Stimulated activated CD4-positive, alpha-beta T cell treated with anti-CD3 and anti-CD28 coated beads, Interleukin-1b, Interleukin-23, amount 100 ng/mL, for 24 hours (primary cell): ENCODE data around the gene IMPG2.

ENCODE experiments used
- DNase-seq, 4 experiments: peaks; one replicate each; pipeline ENCODE4 v3.0.0-alpha.2; 2020; ENCODE audit warnings: low read depth in 4 of 4, low spot score in 1 of 4

The IMPG2 gene

DNA sequence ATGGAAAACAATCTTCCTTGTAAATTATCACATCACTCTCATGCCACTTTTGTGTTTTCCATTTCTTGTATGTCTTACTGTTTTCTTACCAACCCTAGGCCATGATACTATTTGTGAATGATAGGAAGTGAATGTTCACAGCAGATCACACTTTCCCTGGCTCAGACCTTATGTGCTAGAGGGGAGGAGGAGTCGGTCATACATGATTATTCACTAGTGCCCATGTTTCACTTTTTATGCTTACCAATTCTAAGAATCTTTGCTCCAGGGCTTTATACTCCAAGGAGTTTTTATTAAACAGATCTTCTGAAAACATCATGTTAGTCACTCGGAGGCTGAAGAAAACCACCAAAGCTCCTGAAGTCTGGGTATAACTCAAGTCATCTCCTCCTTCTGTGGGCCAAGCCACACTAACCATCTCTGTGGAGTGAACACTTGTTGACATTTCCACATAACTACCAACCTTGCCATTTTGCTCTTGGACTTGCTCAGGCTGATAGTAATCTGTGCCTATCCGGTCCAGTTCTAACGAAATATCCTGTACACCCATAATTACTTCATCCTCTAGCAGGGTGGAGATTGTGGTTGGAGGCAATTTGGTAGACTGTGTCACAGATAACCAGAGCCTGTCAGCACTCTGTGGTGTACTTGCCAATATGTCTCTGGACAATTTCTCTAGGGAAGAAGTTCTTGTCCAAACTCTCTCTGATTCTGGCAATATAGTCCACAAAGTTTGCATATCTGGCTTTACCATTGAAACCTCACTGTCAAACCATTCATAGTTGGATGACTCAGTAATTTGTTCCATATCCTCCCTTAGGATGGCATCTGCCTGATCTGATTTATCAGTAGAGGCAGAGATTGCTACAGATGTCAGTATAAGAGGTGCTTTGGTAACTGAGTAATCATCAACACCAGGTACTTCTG lies 76.8 kb downstream of the IMPG2 start:
- DNase-seq, result no peak

DNA sequence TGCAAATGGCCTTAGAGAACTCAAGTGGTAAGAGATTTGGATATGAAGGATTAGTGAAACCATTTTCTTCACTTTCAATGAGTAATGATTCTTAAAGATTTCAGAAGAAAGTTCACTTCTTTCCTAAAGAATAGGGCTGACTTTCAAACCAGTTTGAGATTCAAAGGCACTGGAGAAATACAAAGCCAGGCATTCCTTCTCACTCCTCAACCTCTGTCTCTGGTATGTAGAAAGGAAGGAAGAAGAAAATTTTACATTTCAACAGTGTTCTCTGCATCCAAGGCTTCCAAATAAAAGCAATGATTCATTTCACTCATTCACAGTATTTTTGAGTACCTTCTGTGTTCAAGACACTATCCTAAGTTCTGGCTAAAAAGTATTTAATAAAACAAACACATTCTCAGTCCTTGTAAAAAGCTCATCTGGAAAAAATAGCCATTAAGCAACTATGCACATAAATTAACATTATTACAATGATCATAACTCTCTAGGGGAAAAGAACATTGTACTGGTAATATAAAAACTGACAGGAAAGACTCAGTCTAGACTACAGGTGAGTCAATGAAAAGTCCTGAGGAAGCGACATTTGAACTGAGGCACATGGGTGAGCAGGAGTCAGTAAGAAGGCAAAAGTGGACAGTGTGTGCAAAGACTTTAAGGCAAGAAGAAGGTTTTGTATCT lies 79.5 kb downstream of the IMPG2 start:
- no peak for DNase-seq

DNA sequence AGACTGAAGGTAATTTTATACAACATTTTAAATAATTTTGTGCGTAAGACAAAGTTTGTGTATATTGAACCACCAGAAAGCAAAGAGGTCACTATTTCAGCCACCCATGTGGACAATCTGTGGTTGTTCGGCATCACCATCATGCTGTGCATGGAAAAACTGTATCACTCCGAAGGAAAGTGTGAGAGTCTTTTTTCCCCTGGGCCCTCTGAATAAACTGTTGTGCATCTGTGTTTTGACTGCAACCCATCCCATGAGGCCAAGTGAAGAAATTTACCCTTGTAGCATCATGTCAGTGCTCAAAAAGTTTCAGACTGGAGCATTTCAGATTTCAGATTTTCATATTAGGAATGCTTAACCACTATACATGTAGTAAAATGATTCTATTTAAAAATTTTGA lies 85.3 kb downstream of the IMPG2 start:
- DNase-seq, result no peak

DNA sequence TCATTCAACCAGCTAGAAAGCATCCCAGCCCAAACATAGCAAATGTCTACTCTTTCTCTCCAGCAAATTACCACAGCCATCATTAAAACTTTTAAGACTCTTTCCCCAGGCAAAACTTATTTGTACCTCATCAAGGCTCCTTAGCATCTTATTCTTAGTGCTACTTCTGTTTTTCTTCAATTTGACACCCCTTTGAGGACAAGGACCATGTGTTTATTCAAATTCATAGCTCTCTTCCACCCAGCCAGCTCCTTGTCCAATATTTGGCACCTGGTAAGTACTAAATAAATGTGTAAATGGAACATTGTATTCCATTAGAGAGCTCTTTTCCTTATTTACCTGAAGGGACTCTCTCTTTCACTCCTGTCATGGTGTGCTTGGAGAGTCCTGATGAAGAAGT lies 89.8 kb downstream of the IMPG2 start:
- no peak for DNase-seq

DNA sequence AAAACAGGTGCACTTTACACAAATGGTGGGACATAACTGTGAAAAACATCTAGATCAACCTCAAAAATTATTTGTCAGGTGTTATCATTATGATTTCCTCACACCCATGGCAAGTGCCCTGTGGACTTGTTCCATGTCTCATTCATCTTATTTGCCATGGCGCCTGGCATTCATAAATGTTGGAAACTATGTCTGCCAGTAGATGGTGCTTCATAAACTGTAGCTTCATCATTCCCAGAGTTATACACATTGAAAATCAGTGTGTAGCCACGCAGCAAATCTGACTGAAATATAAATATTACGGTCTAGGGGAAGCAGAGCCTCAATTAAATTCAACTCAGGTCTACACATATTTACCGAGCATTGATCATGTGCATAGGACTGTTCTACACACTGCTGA lies 90.7 kb downstream of the IMPG2 start:
- DNase-seq, result no peak

DNA sequence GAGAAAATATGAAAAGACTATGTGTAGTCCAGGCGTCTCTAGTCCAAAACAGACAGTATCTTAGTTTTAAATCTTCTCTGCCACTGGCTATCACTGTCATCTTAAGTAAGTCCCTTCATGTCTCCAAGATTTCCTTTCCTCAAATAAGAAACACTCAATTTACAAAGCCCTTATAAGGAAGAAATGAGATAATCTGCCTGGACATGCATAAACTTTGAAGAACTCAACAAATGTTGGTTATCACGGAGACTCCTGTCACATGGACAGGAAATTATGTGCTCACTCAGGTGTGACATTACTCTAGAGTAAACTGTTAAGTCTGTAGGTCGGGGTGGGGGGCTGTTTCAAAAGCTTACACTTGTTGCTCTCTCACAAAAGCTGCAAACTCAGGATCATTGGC lies 91.9 kb downstream of the IMPG2 start:
- no peak for DNase-seq

DNA sequence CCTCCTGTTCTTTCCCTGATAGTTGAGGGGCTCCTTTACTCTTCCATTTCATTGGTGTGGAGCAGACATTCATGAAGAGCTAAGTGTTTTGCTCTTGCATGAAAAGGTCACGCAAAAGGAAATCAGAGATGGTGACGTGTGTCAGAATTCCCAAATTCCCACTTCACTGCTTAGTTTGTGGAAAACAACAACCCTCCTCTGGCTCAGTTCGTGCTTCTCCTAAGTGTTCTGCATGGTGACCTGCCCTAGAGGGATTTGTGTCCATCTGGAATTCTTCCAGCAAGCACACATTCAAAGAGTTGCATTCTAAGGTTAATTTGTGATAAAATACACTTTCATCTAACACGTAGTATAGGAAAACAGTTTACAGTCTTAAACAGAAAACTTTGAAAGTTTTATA lies 95.6 kb downstream of the IMPG2 start:
- DNase-seq, result no peak

DNA sequence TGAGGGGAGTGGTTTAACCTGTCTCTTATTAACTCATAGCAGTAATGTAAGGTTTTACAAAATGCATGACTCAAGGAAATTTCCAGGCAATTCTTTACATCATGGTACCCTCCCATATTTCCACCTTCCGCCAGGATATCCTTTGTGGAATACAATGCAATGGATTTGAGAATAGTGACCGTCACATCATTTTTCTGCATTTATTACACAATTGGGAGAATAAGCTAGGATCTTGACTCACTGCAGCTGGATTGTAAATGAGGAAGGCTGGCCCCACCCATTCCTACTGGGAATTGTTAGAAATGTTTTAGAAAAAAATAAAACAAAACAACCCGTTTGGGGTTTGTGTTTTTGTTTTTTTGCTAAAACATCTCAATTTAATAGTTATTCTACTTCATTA lies 97.4 kb downstream of the IMPG2 start:
- no peak for DNase-seq

DNA sequence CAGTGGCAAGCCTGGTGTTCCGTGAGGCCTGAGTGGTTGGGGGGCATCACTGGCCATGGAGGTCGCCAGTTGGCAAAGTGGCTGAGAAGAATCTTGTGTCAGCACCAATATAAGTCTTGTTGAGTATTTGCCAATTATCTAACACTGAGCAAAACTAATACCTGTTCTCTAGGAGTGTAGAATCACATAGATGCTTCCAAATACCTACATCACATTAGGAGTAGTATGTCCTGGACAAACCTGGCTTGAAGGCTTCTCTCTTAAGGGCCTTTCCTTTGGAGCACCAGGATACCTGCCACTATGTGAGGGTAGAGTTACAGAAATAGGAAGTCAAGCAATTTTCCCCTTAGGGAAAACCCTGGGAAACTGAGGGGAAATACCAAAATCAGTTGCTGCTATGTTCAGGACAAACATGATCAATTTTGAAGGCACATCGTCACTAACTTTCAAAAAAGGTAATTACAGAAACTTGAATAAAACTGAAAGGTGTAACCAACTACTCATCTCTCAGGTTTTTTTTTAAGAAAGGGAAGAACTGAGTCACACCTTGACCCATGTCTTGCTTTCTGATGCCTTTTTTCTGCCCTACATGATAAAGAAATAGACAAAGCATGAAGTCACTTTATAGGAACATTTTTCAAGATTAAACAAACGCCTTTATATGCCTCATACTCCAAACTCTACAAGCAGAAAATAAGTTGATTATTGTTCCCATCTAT lies 100.4 kb downstream of the IMPG2 start:
- DNase-seq, result no peak

DNA sequence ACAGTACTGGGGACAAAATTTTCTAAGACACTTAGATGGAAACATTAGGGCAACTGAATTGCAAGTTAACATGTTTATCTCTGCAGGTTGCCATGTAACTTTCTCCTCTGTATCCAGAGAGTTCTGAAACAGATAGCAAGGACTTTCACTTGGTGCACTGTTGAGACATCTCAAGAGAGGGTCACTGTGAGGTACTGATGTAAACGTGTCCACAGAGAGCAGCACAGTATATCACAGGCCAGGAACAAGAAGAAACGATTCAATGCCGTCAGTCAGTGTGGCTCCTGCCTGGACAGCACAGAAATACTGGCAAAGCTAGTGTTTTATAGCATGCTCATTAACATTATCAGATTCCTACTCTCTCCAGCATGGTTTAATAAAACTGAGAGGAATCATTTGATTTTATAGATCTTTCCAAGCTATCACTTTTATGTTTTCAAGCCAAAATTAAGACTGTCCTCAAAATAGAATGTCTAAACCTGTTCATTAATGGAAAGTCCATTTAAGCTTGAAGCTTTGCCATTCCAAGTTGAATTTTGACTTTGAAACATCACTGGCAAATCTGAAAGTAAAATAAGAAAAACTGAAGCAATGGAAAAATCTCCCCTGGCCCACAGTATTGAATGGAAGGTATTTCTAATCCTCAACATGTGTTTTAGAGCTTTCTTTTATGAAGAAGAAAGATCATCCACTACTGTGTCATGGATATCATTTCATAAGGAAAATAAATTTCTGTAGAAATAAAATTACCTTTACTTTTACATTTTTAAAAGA lies 102.7 kb downstream of the IMPG2 start:
- DNase-seq, result no peak

DNA sequence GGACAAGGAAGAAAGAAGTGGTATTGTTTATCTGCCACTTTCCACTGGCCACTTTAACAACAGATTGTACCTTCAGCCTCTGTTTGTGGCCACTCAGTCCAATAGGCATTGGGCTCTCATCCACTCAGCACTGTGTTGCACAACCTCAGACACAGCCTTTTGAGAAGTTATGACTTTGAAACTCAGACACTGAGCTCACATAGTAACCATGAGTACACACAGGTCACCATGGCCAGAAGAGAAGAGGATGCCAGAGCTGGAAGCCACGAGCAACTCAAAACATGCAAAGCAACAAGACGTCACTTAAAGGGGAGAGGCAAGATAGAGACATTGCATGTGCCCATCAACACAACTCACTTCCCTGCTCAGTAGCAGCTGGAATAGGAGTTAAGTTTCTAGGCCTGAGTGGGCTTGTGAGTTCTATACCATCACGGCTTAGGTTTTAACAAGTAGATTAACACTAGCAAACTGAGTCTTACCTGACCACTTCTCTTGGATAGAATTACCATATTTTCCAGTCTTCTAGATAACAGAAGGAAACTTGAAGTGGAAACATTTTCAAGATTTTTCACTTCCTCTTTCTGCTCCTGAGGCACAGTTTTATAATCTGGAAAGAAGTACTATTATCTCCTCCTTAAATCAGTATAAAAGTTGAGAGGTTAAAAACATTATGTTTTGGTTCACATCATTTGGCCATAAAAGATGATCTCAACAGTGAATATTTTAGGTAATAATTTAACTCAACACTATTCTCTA lies 103.5 kb downstream of the IMPG2 start:
- DNase-seq, result no peak

DNA sequence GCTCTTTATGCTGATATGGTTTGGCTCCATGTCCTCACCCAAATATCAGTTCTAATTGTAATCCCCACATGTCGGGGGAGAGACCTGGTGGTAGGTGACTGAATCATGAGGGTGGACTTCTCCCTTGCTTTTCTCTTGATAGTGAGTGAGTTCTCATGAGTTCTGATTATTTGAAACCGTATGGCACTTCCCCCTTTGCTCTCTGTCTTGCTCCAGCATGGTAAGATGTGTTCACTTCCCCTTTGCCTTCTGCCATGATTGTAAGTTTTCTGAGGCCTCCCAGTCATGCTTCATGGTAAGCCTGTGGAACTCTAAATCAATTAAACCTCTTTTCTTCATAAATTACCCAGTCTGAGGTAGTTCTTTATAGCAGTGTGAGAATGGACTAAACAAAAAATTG lies 107.6 kb downstream of the IMPG2 start:
- DNase-seq, result no peak

DNA sequence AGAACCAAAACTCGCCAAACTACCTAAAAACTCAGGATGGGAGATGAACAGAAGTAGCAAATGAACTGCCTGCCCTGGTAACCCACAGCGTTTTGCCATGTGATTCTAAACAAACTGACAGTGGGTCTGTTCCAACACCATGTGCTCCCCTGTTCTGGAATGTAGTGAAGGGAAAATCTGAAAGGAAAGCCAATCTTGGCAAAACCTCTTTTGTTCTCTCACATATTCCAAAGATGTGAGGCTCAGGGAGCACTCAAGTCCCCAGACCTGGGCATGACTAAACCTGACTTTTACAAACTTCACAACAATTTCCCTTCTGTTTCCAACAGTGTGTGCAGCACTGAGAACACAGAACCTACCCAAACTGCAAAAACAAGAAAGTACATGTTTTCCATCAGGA lies 116.1 kb downstream of the IMPG2 start:
- no peak for DNase-seq

DNA sequence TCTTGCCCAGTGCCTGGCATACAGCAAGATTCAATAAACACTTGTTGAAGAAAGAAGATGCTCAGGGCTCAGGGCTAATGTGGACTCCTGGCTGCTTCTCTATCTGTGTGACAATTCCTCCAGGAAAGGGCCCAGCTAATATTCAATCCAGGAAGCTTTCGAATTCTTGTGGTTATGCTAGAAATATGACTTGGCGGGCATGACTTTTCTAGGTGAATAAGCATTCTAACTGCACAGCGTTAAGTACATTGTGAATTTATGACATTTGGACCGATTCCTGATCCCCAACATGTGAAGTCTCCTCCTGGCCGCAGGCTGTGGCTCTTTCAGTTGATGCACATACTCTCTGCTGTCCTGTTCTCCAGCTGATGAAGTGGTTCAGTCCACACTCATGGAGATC lies 117.0 kb downstream of the IMPG2 start:
- DNase-seq, result no peak

DNA sequence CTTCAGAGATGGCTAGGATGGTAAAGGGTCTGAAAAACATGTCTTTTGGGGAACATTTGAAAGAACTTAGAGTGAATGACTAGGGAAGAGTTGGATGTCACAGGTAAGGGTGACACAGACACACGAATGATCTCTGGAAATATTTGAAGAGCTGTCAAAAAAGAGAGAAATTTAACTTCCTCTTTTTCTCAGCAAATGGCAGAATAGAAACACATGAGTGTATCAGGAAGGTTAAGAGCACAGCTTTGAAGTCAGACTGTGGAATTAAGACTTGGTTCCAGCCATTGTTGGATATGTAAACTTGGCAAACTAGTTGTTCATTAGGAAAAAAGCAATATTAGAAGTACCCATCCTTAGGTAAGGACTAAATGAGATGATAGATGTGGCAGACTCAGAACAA lies 117.7 kb downstream of the IMPG2 start:
- DNase-seq, result no peak

DNA sequence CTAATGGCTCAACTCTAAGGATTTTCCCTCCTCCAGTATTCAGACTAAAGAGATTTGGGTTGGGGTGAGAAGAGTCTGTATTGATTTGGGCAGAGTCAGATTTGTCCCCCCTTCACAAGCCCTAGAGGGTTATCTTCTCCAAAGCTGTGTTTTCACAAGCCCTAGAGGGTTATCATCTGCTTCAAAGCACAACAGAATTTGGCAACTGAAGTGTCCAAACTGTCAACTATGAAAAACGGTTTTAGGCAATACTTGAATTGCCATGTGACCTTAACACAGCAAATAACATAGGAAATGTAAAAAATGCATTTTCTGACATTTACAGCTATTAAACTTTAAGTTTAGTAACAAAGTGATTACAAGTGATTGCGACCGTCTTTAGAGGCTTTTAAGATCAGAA lies 119.9 kb downstream of the IMPG2 start:
- no peak for DNase-seq

DNA sequence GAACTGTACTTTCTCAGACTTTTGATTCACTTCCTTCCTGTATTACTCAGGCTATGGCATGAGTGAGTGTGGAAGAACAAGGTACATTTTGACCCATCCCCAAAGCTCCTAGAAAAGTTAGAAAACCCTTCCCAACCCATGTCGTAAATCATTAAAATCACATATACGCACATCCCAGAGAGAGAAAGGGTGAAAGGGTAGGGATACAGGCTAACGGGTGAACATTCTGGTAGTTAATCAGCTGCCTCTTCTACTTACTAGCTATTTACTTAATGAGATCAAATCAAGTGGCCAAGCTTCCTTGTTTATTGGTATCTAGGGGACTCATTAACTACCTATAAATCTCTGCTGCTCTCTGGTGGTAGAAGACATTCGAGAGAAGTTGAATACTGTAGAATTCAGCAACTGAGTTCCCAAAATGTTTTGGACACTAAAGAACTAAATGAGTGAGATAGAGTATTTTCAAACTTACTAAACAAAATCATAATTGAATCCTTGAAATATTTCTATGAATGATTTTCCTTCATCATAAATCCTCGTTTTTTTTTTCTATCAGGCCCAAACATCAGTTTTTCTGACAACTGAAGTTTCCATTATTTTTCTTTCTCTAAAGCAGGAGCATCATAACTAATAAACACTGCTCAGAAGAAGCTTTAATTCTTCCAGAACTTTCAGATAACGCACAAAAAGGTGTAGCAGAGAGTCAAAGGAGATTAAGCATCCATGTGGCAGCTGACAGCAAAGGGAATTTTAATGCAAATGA lies 124.2 kb downstream of the IMPG2 start:
- no peak for DNase-seq

DNA sequence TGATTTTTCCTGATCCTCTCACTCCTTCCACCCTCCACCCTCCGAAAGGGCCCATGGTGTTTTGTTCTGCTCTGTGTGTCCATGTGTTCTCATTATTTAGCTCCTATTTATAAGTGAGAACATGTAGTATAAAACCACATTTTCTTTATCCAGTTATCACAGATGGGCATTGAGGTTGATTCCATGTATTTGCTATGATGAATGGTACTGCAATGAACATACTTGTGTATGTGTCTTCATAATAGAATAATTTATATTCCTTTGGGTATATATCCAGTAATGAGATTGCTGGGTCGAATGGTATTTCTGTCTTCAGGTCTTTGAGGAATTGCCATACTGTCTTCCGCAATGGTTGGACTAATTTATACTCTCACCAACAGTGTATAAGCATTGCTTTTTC lies 126.0 kb downstream of the IMPG2 start:
- no peak for DNase-seq

DNA sequence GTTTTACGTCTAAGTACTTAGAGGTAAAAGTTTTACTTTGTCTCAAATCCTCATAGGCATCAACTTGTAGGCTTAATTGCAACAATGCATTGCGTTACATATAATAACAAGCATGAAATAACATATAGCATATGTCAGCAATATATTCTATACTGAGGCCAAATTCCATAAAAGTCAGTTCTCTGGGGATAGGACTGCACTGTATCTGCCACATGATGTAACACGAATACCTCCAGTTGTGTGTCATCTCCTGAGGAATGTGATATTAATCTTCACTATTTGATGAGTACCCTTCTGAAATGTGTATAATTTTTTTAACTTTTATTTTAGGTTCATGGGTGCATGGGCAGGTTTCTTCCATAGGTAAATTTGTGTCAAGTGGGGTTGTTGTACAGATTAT lies 126.4 kb downstream of the IMPG2 start:
- no peak for DNase-seq

DNA sequence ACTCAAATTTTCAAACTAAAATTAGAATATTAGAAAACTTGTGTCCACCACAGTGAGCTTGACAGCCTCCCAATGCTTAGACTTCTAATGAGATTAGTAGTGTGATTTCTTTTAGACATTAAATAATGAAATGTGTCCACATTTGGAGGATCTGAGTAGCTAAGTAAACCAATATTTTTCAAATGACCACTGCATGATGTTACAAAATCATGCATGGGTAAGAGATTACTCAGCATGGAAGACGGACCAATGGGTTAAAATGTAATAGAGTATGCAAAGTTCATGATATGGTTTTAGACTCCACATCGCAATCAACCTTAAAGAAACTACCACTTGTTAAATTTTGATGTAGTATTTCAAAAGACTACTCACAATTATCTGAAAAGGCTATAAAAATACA lies 130.6 kb downstream of the IMPG2 start:
- DNase-seq, result no peak
